Ishikawa (cell line): ENCODE measurements around the gene ADCY4.

Source experiments
- CEBPB ChIP-seq: IDR thresholded peaks from 2 replicates; pipeline ENCODE4 v1.6.1; 2012
- CREB1 ChIP-seq: IDR thresholded peaks from 2 replicates; pipeline ENCODE4 v1.6.1; 2012; ENCODE audit warnings: low read depth
- EGR1 ChIP-seq: IDR thresholded peaks from 2 replicates; pipeline ENCODE4 v1.6.1; 2012
- EP300 ChIP-seq: IDR thresholded peaks from 2 replicates; pipeline ENCODE4 v1.6.1; 2012; ENCODE audit warnings: borderline replicate concordance
- FOXM1 ChIP-seq: IDR thresholded peaks from 2 replicates; pipeline ENCODE4 v1.6.1; 2012; ENCODE audit warnings: low read depth, borderline replicate concordance
- MAX ChIP-seq: IDR thresholded peaks from 2 replicates; pipeline ENCODE4 v1.6.1; 2012
- NFIC ChIP-seq: IDR thresholded peaks from 2 replicates; pipeline ENCODE4 v1.6.1; 2012
- RAD21 ChIP-seq: IDR thresholded peaks from 2 replicates; pipeline ENCODE4 v1.6.1; 2012; ENCODE audit warnings: low read depth
- REST ChIP-seq: IDR thresholded peaks from 2 replicates; pipeline ENCODE4 v1.6.1; 2012; ENCODE audit warnings: low read depth, mild to moderate bottlenecking
- TAF1 ChIP-seq: IDR thresholded peaks from 2 replicates; pipeline ENCODE4 v1.6.1; 2012; ENCODE audit warnings: low read depth, mild to moderate bottlenecking
- TCF12 ChIP-seq: IDR thresholded peaks from 2 replicates; pipeline ENCODE4 v1.6.1; 2012; ENCODE audit warnings: low read depth
- TEAD4 ChIP-seq: IDR thresholded peaks from 2 replicates; pipeline ENCODE4 v1.6.1; 2012
- YY1 ChIP-seq: IDR thresholded peaks from 2 replicates; pipeline ENCODE4 v1.6.1; 2012; ENCODE audit warnings: low read depth
- ZBTB7A ChIP-seq: IDR thresholded peaks from 2 replicates; pipeline ENCODE4 v1.6.1; 2012; ENCODE audit warnings: low read depth
- TF ChIP-seq, protein P1 (sequence below): IDR thresholded peaks from 2 replicates; pipeline ENCODE4 v1.6.1; 2012

ADCY4 gene

GRCh38 chr14:24339284-24340151 lies 4.6 kb upstream of the ADCY4 start, which contains the start of gene RIPK3:
RIPK3 (minus strand) TSS chr14:24339991; CDS start chr14:24339826, 165 bp downstream.
- TF ChIP-seq TAF1 (no peak), YY1 (no peak), TCF12 (no peak), EGR1 (no peak), RAD21 (no peak), EP300 (no peak), CEBPB (no peak), REST (no peak), FOXM1 (no peak), ZBTB7A (no peak), MAX (no peak), CREB1 (no peak), NFIC (no peak), TEAD4 (no peak)
- TF ChIP-seq, protein P1, sequence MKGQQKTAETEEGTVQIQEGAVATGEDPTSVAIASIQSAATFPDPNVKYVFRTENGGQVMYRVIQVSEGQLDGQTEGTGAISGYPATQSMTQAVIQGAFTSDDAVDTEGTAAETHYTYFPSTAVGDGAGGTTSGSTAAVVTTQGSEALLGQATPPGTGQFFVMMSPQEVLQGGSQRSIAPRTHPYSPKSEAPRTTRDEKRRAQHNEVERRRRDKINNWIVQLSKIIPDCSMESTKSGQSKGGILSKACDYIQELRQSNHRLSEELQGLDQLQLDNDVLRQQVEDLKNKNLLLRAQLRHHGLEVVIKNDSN, result no peak

GRCh38 chr14:24338843-24339242 lies 4.0 kb upstream of the ADCY4 start:
- TF ChIP-seq YY1, result no peak
- TF ChIP-seq FOXM1, result no peak
- TF ChIP-seq, protein P1, result no peak
- no peak for TF ChIP-seq CEBPB
- no peak for TF ChIP-seq ZBTB7A
- TF ChIP-seq TEAD4, result no peak

- TF ChIP-seq RAD21 (no peak), CEBPB (no peak), ZBTB7A (no peak), TAF1 (no peak), REST (no peak), MAX (no peak), YY1 (no peak), FOXM1 (no peak), TCF12 (no peak), CREB1 (no peak), EP300 (no peak), EGR1 (no peak), TEAD4 (no peak), NFIC (no peak)
- TF ChIP-seq, protein P1, result no peak
Observed at GRCh38 chr14:24337824-24338175, 2.9 kb upstream of the ADCY4 start.

- TF ChIP-seq YY1 (no peak), REST (no peak), RAD21 (no peak), EP300 (no peak), MAX (no peak), TEAD4 (no peak), TCF12 (no peak), NFIC (no peak), CEBPB (no peak), FOXM1 (no peak), ZBTB7A (no peak)
- TF ChIP-seq, protein P1, result no peak
Observed at GRCh38 chr14:24337144-24337823, 2.4 kb upstream of the ADCY4 start.
